DMS153 treated with DMSO at 0.1 percent for 48 hours (cell line): Measurements from ENCODE around the gene ICOSLG.
"Not testable (repeated sequence)": the region's sequence is repeated elsewhere in the genome, so short reads cannot be mapped to it uniquely, and the experiment has no call there.

Experiments
- DNase-seq: peaks from one replicate; lab custom pipeline; 2025; ENCODE audit not compliant: unreplicated experiment; lab: John Stamatoyannopoulos, UW

ICOSLG gene

DNA sequence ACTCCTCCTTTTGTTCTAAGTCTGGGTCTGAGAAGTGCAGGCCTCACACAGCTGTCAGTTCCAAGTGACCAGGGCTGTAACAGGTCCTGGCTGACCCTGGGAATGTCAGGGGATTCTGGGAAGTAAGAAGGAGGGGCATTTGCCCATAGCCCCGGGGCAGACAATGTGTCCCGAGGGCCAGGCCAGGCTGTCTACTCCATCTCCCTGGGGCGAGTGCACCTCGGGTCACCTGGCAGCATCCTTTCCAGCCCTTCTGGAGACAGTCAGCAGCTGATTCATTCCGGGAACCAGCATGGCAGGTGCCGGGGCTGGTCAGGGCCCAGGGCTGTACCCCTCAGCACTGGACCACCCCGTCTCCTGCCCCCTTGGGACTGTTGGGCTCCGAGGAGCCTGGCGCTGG, 13.1 kb downstream of the ICOSLG start:
- DNase-seq: not testable (repeated sequence)

DNA sequence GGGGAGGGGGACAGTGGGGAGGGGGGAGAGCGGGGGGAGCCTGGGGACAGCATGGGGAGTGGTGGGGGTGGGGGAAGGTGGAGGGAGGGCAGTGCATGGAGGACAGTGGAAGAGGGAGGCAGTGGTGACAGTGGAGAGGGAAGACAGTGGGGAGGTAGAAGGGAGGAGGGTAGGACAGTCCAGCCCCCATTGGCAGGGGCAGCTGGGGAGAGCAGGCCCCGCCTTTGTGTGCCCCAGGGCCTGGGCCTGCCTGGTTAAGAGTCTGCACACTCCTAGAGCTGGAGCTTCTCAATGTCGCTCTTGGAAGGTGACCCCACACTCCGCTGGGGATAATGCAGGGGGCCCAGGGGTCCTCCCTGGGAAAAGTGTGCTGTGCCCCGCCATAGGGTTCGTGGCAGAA, 15.1 kb downstream of the ICOSLG start:
- DNase-seq: not testable (repeated sequence)

DNA sequence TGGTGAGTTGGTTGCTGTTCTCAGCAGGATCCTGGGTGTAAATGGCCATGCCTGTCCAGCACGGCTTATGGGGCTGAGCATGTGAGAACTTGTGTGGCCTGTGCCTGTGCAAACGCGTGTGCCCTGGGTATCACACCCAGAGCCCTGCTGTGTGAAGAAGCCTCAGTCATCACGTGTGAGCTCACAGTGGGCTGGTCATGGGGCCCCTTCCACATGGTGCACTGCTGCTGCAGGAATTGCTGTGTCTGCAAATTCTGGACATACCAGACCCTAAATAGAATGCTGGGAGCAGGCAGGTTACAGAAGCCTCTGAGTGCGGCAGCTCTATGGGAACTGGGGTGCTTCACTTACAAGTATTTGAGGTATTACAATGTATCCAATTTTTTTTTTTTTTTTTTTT, 17.4 kb downstream of the ICOSLG start:
- DNase-seq: not testable (repeated sequence)

DNA sequence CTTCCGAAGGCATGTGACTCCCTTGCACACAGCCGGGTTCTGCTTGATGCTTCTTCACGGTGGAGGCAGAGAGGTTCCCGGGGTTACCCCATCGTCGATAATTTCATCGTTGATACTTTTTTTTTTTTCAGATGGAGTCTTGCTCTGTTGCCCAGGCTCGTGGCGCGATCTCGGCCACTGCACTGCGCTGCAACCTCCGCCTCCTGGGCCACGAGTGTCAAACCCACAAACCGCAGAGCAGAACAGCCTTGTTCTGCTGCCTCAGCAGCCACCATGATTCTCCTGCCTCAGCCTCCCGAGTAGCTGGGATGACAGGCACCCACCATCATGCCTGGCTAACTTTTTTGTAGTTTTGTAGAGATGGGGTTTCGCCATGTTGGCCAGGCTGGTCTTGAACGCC, 20.1 kb downstream of the ICOSLG start:
- DNase-seq: not testable (repeated sequence)

DNA sequence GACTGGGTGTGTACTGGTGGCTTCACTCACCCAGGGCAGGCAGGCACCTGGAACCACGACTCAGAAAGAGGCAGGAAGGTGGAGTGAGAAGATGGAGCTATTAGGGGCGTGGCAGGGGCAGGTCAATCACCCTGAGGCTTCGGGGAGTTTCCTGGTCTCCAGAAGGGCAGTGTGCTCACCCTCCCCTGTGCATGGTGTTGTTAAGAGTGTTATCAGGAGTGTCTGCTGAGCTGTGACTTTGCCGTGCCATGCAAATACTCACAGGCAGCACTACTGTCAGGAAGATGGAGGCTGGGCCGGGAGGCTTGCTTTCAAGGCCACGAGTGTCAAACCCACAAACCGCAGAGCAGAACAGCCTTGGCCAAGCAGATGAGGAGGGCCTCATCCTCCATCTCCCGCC, 22.3 kb downstream of the ICOSLG start:
- not testable (repeated sequence) for DNase-seq

DNA sequence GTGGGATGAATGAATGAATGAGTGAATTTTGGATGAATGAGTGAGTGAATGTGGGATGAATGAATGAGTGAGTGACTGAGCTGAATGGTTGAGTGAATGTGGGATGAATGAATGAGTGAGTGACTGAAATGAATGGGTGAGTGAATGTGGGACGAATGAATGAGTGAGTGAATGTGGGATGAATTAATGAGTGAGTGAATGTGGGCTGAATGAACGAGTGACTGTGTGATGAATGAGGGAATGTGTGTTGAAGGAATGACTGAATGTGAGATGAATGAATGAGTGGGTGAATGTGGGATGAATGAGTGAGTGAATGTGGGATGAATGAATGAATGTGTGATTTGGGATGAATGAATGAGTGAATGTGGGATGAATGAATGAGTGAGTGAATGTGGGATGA, 28.8 kb downstream of the ICOSLG start:
- DNase-seq: not testable (repeated sequence)

DNA sequence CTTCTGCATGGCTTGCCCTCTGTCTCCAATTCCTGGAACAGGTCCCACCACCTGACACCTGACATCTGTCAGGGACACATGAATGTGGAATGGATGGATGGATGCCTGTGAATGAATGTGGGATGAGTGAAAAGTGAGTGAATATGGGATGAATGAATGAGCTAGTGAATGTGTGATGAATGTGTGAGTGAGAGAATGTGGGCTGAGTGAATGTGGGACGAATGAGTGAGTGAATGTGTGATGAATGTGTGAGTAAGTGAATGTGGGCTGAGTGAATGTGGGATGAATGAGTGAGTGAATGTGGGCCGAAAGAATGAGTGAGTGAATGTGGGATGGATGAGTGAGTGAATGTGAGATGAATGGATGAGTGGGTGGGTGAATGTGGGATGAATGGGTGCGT, 29.2 kb downstream of the ICOSLG start:
- DNase-seq: not testable (repeated sequence)

DNA sequence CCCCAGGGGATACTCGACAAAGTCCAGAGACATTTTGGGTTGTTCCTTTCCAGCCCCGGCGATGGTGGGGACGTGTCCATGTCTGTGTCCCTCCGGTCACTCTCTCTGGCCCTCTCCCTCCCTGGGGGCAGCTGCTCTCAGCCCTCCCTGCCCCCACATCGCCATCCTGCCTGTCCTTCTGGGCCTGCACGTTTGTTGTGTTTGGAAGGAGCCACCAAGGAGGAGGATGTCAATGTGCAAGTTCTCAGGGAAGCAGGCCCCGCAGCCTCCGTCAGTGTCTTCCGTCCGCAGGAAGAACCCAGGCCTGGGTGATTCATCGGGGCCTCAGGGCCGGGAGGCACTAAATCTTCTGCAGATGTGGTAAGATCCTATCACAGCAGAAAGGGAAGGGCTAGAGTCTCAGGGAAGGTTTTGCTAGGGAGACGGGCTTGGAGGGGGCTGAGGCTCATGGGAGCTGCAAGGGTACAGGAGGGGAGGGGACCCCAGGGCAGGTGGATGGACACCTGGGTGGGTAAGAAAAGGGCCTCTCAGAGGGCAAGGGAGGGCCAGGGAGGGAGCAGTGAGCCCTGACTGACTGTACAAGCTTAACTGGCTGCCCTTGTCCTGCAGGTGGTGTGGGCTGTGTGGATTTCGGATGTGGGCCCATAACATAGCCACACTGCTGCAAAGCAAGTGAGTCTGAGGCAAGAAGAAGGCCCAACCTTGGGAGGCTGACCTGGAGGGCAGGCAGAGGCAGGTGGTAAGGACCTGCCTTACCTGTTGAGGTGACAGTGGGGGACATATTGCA, 32.7 kb downstream of the ICOSLG start:
- not testable (repeated sequence) for DNase-seq

DNA sequence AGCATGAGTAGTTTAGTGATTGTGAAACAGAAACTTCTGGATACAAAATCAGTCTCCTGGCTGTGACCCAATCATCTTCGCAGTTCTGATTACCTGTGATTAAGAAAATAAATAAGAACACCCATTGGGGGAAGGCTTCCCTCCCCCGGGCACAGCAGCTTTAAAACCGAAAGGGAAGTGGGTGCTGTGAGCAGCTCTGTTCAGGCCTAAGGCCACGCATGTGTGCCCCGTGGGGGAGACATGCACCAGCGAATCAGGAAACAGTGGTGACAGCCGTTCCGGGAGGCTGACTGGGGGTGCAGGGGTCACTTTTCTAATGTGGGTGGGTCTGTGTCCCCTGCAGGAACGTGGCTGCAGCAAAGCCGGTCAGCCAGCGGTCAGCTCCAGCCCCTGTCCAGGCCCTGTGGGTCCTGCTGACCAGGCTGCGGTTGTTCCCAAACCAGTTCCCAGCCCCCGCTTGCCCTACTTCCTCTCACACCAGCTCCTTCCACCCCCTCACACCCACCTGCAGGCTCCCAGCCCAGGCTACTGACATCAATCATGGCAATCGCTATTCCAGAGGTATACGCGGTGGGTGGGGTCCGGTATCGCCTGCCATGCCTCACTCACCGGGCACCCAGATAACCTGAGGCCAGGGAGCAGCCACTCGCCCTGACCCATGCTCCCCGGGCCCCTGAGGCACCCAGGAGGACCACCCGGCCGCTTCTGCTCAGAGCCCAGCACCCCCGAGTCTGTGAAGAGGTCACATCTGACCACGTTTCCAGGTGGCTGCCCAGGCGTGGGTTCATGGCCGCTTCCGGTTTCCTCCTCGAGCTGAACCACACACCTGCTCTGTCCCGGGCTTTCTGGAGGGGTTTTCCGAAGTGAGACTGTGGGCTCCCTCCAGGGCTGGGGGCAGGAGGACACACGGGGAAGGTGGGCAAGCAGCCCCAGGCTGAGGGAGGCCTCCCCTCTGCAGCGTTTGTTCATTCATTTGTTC, 33.8 kb downstream of the ICOSLG start:
- not testable (repeated sequence) for DNase-seq

DNA sequence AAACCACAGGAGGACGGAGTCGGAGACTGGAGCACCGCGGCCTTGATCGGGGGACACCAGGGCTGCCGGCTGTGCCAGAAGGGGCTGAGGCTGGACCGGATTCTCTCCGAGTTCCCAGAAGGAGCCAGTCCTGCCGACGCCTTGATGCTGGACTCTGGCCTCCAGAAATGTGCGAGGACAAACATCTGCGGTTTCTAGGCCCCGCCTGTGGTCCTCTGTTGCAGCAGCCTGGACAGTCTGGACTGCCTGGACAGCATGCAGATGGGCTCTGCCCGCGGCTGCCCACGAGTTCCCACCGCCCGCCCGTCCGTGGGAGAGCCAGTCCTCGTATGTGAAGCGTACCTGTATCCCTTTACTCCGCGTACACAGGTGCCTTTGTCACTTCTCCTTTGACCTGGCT, 34.6 kb downstream of the ICOSLG start:
- not testable (repeated sequence) for DNase-seq

DNA sequence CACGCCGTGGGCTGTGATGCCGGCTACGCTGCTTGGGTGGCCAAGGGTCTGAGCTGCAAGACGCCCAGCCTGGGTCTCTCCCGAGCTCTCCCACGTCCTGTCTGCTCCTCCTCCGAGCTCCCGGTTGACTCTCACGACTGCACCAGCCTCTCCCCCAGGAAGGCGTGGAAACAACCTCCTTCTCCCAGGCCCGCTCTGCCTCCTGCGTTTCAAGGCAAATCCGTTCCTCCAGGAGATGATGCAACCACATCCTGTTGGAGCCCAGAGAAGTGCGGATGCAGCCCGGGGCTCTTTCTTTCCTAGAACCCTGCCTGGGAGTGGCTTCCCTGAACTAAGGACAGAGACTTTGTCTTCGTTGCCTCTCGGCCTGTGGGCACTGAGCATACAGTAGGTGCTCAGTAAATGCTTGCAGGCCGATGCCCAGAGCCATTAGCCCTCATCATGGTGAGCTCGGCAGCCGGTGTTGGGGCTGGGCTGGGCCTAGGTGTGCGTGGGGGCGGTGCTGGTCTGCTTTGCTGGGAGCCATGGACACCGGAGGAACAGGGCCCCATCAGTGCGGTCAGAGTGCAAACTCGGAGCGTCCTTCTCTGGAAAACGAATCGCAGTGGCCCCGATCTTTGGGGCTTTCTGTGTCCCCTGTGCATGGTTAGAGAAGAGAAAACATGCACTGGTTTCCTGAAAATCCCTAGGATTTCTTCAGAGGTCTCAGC, 38.0 kb downstream of the ICOSLG start:
- DNase-seq: not testable (repeated sequence)

DNA sequence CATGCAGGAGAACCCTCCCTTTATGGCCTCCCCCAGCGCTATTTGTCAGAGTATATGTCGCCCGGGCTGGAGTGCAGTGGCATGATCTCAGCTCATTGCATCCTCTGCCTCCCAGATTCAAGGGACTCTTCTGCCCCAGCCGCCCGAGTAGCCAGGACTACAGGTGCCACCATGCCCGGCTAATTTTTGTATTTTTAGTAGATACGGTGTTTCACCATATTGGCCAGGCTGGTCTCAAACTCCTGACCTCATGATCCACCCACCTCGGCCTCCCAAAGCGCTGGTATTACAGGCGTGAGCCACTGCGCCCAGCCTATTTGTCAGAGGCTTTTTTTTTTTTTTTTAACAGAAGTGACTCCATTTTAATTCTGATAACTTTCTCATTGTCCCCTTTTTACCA, 40.7 kb downstream of the ICOSLG start:
- DNase-seq: not testable (repeated sequence)

DNA sequence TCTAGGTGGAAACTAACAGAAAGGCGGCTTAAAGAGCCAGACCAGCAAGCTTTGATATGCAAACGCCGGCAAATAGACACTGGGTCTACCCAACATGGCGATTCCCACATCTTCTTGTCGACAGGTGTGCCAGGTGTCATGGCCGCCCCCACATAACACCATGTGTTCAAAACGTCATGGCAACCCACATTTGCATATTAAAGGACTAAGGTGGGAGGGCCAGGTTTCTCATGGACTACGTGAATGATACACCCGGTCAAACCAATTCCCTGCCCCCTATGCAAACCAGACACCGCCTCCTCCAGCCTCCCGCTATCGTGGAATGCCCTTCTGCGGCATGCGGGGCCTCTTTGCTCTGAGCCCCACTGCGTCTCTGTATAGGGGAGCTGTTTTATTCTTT, 41.3 kb downstream of the ICOSLG start:
- DNase-seq: no peak

DNA sequence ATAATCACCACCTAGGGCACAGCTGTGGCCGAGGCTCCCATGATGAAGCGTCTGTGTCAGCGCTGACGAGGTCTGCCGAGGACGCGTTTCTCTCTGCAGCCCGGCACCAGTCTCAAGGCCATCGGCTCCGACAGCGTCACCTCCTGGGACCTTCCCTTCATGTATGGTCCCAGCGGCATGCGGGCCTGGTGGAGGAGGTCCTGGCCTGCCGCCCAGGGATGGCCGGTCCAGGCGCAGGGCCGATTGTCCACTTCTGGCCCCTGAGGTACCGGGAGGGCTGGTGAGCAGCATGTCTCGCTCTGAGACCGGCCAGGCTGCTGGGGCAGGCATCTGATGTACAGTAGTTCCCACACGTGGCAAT, 43.6 kb downstream of the ICOSLG start:
- not testable (repeated sequence) for DNase-seq

DNA sequence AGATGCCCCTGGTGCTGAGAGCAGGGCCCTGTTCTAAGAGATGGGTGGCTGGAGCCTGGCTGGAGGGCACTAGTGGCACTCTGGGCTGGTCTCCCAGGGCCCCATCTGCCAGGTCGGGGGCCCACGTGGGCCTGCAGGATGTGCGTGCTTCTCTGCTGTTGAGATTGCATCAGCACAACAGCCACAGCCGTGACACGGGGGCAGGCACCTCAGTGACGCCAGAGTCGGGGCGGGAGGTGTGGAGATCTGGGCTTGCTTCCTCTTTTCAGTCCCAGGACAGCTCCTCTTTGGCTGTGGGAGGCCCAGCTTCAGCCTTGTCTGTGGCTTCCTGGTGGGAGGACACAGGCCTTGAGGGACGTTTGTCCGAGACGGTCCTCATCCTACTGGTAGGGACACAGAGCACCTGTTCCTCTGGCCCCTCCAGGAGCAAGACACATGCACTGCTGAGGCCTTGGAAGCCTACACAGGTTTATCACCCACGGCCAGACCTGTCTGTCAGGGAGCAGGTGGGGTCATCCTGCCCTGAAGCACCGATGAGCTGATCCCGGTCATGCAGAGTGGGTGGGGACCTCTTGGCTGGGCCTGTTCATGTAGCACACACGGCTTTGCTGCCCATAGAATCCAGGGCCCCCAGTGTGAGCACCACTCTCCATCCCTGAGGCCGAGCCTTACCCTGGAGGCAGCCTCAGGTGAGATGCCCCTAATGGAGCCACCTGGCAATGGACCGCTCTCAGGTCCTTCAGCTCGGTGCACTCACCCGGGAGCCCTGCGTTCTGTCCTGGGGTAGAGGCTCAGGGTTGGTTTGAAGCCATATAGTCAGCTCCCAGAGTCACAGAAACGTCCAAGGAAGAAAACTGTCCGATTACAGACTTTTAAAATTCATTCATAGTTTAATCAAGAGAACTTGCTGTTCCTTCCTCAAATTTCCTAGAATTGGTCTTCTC, 44.3 kb downstream of the ICOSLG start:
- DNase-seq: not testable (repeated sequence)

DNA sequence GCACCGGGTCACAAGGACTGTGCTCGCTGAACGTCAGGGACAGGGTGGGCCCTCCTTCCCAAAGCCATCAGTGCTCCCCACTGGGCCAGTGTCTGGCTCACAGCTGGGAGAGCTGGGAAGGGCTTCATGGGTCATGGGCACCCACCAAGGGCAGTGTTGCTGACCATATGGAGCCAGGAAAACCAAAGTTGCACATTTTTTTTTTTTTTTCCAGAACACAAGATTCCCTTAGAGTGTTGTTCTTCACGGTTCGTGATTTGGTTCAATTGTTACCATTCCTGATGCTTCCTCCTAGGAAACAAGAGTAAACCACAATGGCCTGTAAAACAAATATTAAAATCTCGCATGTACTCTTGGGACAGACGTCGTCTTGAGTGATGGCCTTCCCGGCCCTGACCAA, 45.9 kb downstream of the ICOSLG start:
- not testable (repeated sequence) for DNase-seq

DNA sequence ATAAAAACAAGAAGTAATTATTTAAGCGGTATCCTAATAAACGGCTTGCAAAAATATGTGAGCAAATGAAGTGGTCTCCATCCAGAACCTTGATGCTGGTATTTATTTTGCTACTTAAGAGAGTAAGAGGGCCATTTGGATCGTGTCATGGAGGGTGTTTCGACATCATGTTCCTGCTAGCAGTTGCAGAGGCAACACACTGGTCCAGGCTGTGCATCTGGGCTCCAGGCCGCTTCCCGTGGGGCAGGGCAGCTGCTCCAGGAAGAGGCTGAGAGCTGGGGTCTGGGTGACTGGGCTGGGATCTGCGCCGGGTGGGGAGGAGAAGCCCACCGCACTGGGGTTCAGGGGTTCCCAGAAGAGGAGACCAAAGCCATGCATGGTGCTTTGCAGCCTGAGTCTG, 46.3 kb downstream of the ICOSLG start:
- not testable (repeated sequence) for DNase-seq

DNA sequence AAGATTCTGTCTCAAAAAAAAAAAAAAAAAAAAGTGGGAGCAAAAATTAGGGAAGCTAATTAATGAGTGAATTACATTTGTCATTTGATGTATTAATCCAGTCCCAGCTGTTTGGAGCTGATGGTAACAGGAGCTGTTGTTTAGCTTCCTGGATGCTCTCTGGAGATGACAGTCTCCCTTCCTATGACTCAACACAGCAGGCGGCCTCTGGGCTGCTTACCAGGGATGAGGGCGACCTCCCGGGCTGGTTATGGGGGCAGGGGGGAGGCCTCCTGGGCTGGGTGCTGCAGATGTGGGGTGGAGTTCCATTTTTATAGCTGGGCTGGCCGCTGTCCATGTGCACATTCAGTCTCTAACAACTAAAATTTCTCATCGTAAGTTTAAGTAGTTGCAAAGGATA, 47.6 kb downstream of the ICOSLG start:
- DNase-seq: not testable (repeated sequence)

DNA sequence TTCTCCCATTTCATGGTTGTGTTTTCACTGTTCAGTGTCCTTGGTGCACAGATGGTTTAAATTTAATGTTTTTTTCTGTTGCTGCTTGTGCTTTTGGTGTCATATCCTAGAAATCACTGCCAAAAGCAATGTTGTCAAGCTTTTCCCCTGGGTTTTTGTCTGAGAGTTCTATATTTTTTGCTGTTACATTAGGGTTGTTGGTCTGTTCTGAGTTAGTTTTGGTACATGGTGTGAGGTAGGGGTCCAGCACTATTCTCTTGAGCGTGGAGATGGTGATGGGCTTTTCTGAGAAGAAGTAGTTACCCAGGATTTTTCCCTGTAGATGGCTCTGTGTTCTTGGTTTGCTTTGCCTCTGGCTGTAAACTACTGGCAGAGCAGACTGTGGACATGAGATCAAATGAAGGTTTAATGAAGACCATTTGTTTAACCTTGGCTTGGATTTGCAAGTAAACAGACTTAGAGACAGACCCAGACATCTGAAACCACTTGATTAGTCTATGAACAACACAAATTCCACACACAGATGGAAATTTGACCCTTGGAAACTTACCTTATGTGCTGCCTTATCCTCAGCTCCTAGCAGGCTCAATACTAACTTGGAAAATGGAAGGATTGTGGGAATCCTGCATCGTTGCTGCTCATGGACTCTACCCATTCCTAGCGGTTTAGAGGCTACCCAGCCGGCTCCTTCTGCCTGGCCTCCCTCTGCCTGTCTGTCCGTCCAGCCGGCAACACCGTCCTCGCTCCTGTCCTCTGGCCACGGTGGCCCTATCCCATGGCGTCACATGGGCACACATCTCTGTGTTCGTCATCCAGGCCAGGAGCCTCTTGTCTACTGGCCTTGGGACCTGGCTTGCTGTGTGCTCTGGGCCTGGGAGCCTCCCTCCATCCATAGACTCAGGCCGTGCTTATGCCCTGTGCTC, 50.1 kb downstream of the ICOSLG start:
- not testable (repeated sequence) for DNase-seq
